Breast epithelium (tissue), 3 donors: ENCODE data around the gene HOXB9.

Experiments
- CTCF ChIP-seq, 3 donors: fragments of 450-650 bp; IDR thresholded peaks; one replicate each; pipeline ENCODE4 v1.5.1; 2016 to 2017; ENCODE audit warnings: antibody characterized with exemption in 3 of 3, mild to moderate bottlenecking in 3 of 3, moderate library complexity in 3 of 3
- POLR2A ChIP-seq: fragments of 450-650 bp; IDR thresholded peaks from one replicate; pipeline ENCODE4 v1.6.1; 2016; ENCODE audit warnings: antibody characterized with exemption, mild to moderate bottlenecking, moderate library complexity
- POLR2AphosphoS5 ChIP-seq, 3 donors: sonication (generic); formaldehyde crosslinking; IDR thresholded peaks; one replicate each; pipeline ENCODE4 v1.6.1; 2017; ENCODE audit warnings: antibody characterized with exemption in 3 of 3

- TF ChIP-seq CTCF (IDR thresholded peaks at IDR 0.05) (no peak), POLR2A (no peak), POLR2AphosphoS5 (IDR thresholded peaks at IDR 0.05) (no peak)
Measured at GRCh38 chr17:48600244-48601098, 25.7 kb downstream of the HOXB9 start.
